Muscle layer of colon (tissue), 2 donors: Measurements from ENCODE around the gene CLDN6.

Source experiments
- H3K27ac ChIP-seq: one replicate; pipeline ENCODE4 v1.7.0; 2013; ENCODE audit warnings: low read depth, mild to moderate bottlenecking, low read length, moderate library complexity
- H3K27me3 ChIP-seq, 2 donors: one replicate each; pipeline ENCODE4 v1.7.0; 2013; ENCODE audit warnings: low read length in 2 of 2, mild to moderate bottlenecking in 2 of 2; ENCODE audit not compliant: insufficient read depth in 2 of 2, control insufficient read depth in 1 of 2
- H3K36me3 ChIP-seq: one replicate; pipeline ENCODE4 v1.7.0; 2013; ENCODE audit warnings: mild to moderate bottlenecking, low read length; ENCODE audit not compliant: insufficient read depth
- H3K4me1 ChIP-seq: one replicate; pipeline ENCODE4 v1.7.0; 2013; ENCODE audit warnings: mild to moderate bottlenecking, low read length; ENCODE audit not compliant: insufficient read depth
- H3K4me3 ChIP-seq, 2 donors: one replicate each; pipeline ENCODE4 v1.7.0; 2013; ENCODE audit warnings: low read length in 2 of 2, low read depth in 1 of 2, mild to moderate bottlenecking in 1 of 2, moderate library complexity in 1 of 2
- H3K9ac ChIP-seq: one replicate; pipeline ENCODE4 v1.7.0; 2013; ENCODE audit warnings: low read length
- H3K9me3 ChIP-seq: one replicate; pipeline ENCODE4 v1.7.0; 2013; ENCODE audit warnings: mild to moderate bottlenecking, low read length
- donor health status: abdominal sarcoma.
- donor health status: Adenocarcinoma of cecum.

The CLDN6 gene

GRCh38 chr16:3017794-3018506 lies at the start of gene CLDN6:
TSS of gene CLDN6 (minus strand) at chr16:3018183. CDS start at chr16:3016021, 2,162 bp downstream.
- H3K27me3 ChIP-seq = peaks cover 7 to 36% of the 10 kb centered on the region in 2 donors
- peaks cover 16% of the 10 kb centered on the region for H3K4me1 ChIP-seq

GRCh38 chr16:3066440-3066748 lies 48.4 kb upstream of the CLDN6 start:
- Histone ChIP-seq H3K9me3 (no peaks in the 10 kb centered on the region), H3K9ac (no peak overlapping the region), H3K4me1 (peaks cover 6% of the 10 kb centered on the region), H3K36me3 (no peaks in the 10 kb centered on the region), H3K27me3 (no peaks in the 10 kb centered on the region), H3K27ac (no peak overlapping the region), H3K4me3 (peak overlapping the region; percentile 27 to 50)

More at GRCh38 chr16:3017794-3018506, at the start of gene CLDN6:
- Histone ChIP-seq H3K27ac (no peak within 1 kb of the TSS), H3K36me3 (no peaks in the 10 kb centered on the region), H3K4me3 (no peak within 1 kb of the TSS), H3K9me3 (no peaks in the 10 kb centered on the region), H3K9ac (no peak within 1 kb of the TSS)

GRCh38 chr16:3065742-3066439 lies 47.9 kb upstream of the CLDN6 start:
- Histone ChIP-seq H3K9ac (peak overlapping the region; percentile 30), H3K36me3 (no peaks in the 10 kb centered on the region), H3K4me3 (peak overlapping the region; percentile 27 to 50), H3K27ac (peak overlapping the region; percentile 14), H3K4me1 (peaks cover 6% of the 10 kb centered on the region), H3K27me3 (no peaks in the 10 kb centered on the region), H3K9me3 (no peaks in the 10 kb centered on the region)

- H3K4me1 ChIP-seq = peaks cover 6% of the 10 kb centered on the region
- H3K9ac ChIP-seq = peak within 1 kb of the TSS; percentile 30
- peak within 1 kb of the TSS; percentile 41 for H3K27ac ChIP-seq
- no peaks in the 10 kb centered on the region for H3K27me3 ChIP-seq
- H3K9me3 ChIP-seq = no peaks in the 10 kb centered on the region
- no peaks in the 10 kb centered on the region for H3K36me3 ChIP-seq
- peak within 1 kb of the TSS; percentile 27 to 50 for H3K4me3 ChIP-seq
Observed at GRCh38 chr16:3065069-3065741, 47.2 kb upstream of the CLDN6 start, which contains the start of gene IL32. TSS of gene IL32 (plus strand) at chr16:3065640. CDS start at chr16:3065812, 172 bp downstream.

GRCh38 chr16:3063625-3064386 lies 45.8 kb upstream of the CLDN6 start:
- no peak overlapping the region for H3K9ac ChIP-seq
- H3K27me3 ChIP-seq = peaks cover 0 to 3% of the 10 kb centered on the region in 2 donors
- no peaks in the 10 kb centered on the region for H3K9me3 ChIP-seq
- H3K4me1 ChIP-seq = peaks cover 12% of the 10 kb centered on the region
- no peaks in the 10 kb centered on the region for H3K36me3 ChIP-seq
- no peak overlapping the region for H3K4me3 ChIP-seq
- no peak overlapping the region for H3K27ac ChIP-seq

GRCh38 chr16:3062553-3062952 lies 44.6 kb upstream of the CLDN6 start:
- Histone ChIP-seq H3K27ac (no peak overlapping the region), H3K36me3 (no peaks in the 10 kb centered on the region), H3K4me1 (peaks cover 12% of the 10 kb centered on the region), H3K9me3 (no peaks in the 10 kb centered on the region), H3K9ac (no peak overlapping the region), H3K27me3 (peaks cover 0 to 12% of the 10 kb centered on the region in 2 donors), H3K4me3 (no peak overlapping the region)

GRCh38 chr16:3060339-3061127 lies 42.5 kb upstream of the CLDN6 start:
- no peak overlapping the region for H3K4me3 ChIP-seq
- no peak overlapping the region for H3K27ac ChIP-seq
- no peaks in the 10 kb centered on the region for H3K36me3 ChIP-seq
- H3K27me3 ChIP-seq = peaks cover 0 to 12% of the 10 kb centered on the region in 2 donors
- H3K4me1 ChIP-seq = peaks cover 11% of the 10 kb centered on the region
- H3K9ac ChIP-seq = no peak overlapping the region
- H3K9me3 ChIP-seq = no peaks in the 10 kb centered on the region

GRCh38 chr16:3059723-3060242 lies 41.8 kb upstream of the CLDN6 start:
- Histone ChIP-seq H3K27me3 (peaks cover 0 to 12% of the 10 kb centered on the region in 2 donors), H3K4me3 (peak overlapping the region; percentile 58 to 65), H3K9ac (no peak overlapping the region), H3K9me3 (no peaks in the 10 kb centered on the region), H3K27ac (no peak overlapping the region), H3K4me1 (peaks cover 6% of the 10 kb centered on the region), H3K36me3 (no peaks in the 10 kb centered on the region)

- H3K9ac ChIP-seq = no peak overlapping the region
- H3K9me3 ChIP-seq = no peaks in the 10 kb centered on the region
- peaks cover 6% of the 10 kb centered on the region for H3K4me1 ChIP-seq
- no peak overlapping the region for H3K27ac ChIP-seq
- H3K27me3 ChIP-seq = peaks cover 0 to 12% of the 10 kb centered on the region in 2 donors
- H3K36me3 ChIP-seq = no peaks in the 10 kb centered on the region
- H3K4me3 ChIP-seq = peak overlapping the region; percentile 58 to 65
Observed at GRCh38 chr16:3059041-3059722, 41.2 kb upstream of the CLDN6 start.
